WTC11 (cell line): Measurements from ENCODE around the gene AKR7A2. TPM values are rescaled to one million over a fixed set of nuclear protein-coding genes. Genes with fewer than 3 reads are reported as not detected.
A peak's percentile ranks its signal among the peaks of the same experiment; 100 is the strongest.
"Not testable (repeated sequence)": the region's sequence is repeated elsewhere in the genome, so short reads cannot be mapped to it uniquely, and the experiment has no call there.

Experiments
- ATAC-seq: fragments of 200-7000 bp; cut with Tn5 transposase; 2 replicates; pipeline ENCODE4 v1.10.0; 2021; ENCODE audit warnings: mild to moderate bottlenecking, moderate library complexity
- CTCF ChIA-PET: fragments of 300-600 bp; sonication (Branson Sonifier 250); formaldehyde crosslinking; loops from one replicate; lab custom pipeline; 2021; ENCODE audit warnings: antibody characterized with exemption; lab: Charles Lee
- POLR2A ChIA-PET: fragments of 350-600 bp; sonication (Branson Sonifier 250); formaldehyde crosslinking; loops from one replicate; lab custom pipeline; 2021; ENCODE audit warnings: antibody characterized with exemption; lab: Charles Lee
- DNase-seq: peaks from one replicate; pipeline ENCODE4 v3.0.0; 2021; ENCODE audit warnings: low spot score
- H3K27ac Mint-ChIP-seq: 2 replicates; pipeline ENCODE4 v1.8.0; 2021; ENCODE audit warnings: mixed read lengths
- H3K27me3 Mint-ChIP-seq: 2 replicates; pipeline ENCODE4 v1.8.0; 2021; ENCODE audit warnings: low read depth, mild to moderate bottlenecking, moderate library complexity, mixed read lengths
- H3K36me3 Mint-ChIP-seq: 2 replicates; pipeline ENCODE4 v1.8.0; 2021; ENCODE audit warnings: mixed read lengths
- H3K4me1 Mint-ChIP-seq: 2 replicates; pipeline ENCODE4 v1.8.0; 2022; ENCODE audit warnings: mixed read lengths
- H3K4me3 Mint-ChIP-seq: 2 replicates; pipeline ENCODE4 v1.8.0; 2021; ENCODE audit warnings: mild to moderate bottlenecking, moderate library complexity, mixed read lengths
- H3K9me3 Mint-ChIP-seq: 2 replicates; pipeline ENCODE4 v1.8.0; 2021; ENCODE audit warnings: mixed read lengths
- FOXJ3 ChIP-seq: sonication (generic); formaldehyde crosslinking; IDR thresholded peaks from 2 replicates; pipeline ENCODE4 v1.9.0; 2021; ENCODE audit warnings: missing genetic modification reagents, mild to moderate bottlenecking, borderline replicate concordance
- FOXK1 ChIP-seq: sonication (generic); formaldehyde crosslinking; IDR thresholded peaks from 2 replicates; pipeline ENCODE4 v1.8.0; 2022; ENCODE audit warnings: mild to moderate bottlenecking, moderate library complexity, missing genetic modification reagents
- HMGXB4 ChIP-seq: sonication (generic); formaldehyde crosslinking; IDR thresholded peaks from 2 replicates; pipeline ENCODE4 v1.8.1; 2023; ENCODE audit warnings: mild to moderate bottlenecking, moderate library complexity, missing genetic modification reagents
- NR3C1 ChIP-seq: sonication (generic); formaldehyde crosslinking; conservative IDR thresholded peaks from 2 replicates; pipeline ENCODE4 v1.8.1; 2023; ENCODE audit warnings: low read depth, mild to moderate bottlenecking, missing genetic modification reagents
- TCF7 ChIP-seq: sonication (generic); formaldehyde crosslinking; IDR thresholded peaks from 2 replicates; pipeline ENCODE4 v1.8.0; 2022; ENCODE audit warnings: mild to moderate bottlenecking, low read depth, missing genetic modification reagents, moderate library complexity
- TP53 ChIP-seq: sonication (generic); formaldehyde crosslinking; IDR thresholded peaks from 2 replicates; pipeline ENCODE4 v1.8.1; 2023; ENCODE audit warnings: mild to moderate bottlenecking, missing genetic modification reagents
- USF1 ChIP-seq: sonication (generic); formaldehyde crosslinking; IDR thresholded peaks from 2 replicates; pipeline ENCODE4 v1.8.0; 2022; ENCODE audit warnings: mild to moderate bottlenecking, missing genetic modification reagents
- ZNF317 ChIP-seq: sonication (generic); formaldehyde crosslinking; IDR thresholded peaks from 2 replicates; pipeline ENCODE4 v1.8.1; 2023; ENCODE audit warnings: low read depth, mild to moderate bottlenecking, moderate library complexity, missing genetic modification reagents, borderline replicate concordance
- ZSCAN18 ChIP-seq: fragments of 250-450 bp; sonication (Bioruptor Pico); IDR thresholded peaks from 2 replicates; pipeline ENCODE4 v2.1.2; 2022; ENCODE audit warnings: mild to moderate bottlenecking, moderate library complexity
- total RNA-seq: library from RNA; stranded (reverse); gene quantifications from 3 replicates; pipeline ENCODE4 v1.2.3, GENCODE V29; 2021
- TF ChIP-seq, protein P1 (sequence below): sonication (generic); formaldehyde crosslinking; IDR thresholded peaks from 2 replicates; pipeline ENCODE4 v1.8.1; 2022; ENCODE audit warnings: mild to moderate bottlenecking, missing genetic modification reagents, moderate library complexity, borderline replicate concordance
- TF ChIP-seq, protein P2 (sequence below): sonication (generic); formaldehyde crosslinking; IDR thresholded peaks from 2 replicates; pipeline ENCODE4 v1.8.0; 2022; ENCODE audit warnings: mild to moderate bottlenecking, missing genetic modification reagents

The AKR7A2 gene
- total RNA-seq, 1 experiment from 2014 or later, result 43.4 TPM

DNA sequence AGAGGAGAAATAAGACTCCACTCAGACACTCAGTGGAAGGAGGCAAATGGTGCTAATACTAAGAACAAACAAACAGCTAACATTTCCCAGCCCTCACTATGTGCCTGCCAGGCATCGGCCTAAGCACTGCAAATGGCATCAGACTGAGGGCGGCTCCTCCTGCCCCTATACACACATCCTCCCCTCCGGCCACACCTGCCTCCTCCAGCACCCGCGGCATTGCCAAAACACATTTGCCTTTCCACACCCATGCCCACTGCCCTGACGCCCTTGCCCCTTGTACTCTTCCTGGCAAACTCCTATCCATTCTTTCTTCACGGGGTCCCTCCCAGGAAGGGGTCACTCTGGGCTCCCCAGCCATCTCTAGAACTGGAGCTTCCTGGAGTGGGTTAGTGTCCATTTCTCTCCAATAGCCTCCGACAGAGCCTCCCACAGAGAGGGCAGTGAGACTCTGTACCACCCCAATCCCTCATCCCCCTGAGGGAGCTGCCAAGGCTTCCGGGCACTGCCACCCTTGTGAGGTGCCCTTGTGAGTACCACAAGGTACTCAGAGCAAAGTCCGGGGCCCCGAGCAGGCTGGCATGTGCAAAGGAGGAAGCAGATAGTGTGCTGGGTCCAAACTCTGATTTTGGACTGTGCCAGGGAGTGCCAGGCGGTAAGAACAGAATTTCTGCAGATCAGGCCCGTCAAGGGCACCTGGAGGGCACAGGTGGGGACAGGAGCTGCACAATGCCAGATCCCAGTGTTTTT is 24.3 kb downstream of the AKR7A2 start:
- no peak overlapping the region for H3K27ac Mint-ChIP-seq

GRCh38 chr1:19285807-19286206 is 26.1 kb downstream of the AKR7A2 start:
- peaks cover 36% of the 10 kb centered on the region for H3K27me3 Mint-ChIP-seq
- POLR2A ChIA-PET, result interaction anchor here (0.6 kb wide), 1 partner anchor 33 kb away, joined by 3 read pairs; no protein-coding TSS in a partner anchor
- H3K36me3 Mint-ChIP-seq, H3K4me3 Mint-ChIP-seq, H3K27ac Mint-ChIP-seq, H3K9me3 Mint-ChIP-seq, H3K4me1 Mint-ChIP-seq, CTCF ChIA-PET, DNase-seq, ATAC-seq: not testable (repeated sequence)

More for the DNA sequence above, 24.3 kb downstream of the AKR7A2 start:
- H3K9me3 Mint-ChIP-seq, result peaks cover 9% of the 10 kb centered on the region; the same call in 1 of the 2 replicates
- DNase-seq (no peak), ATAC-seq (no peak)
- H3K4me1 Mint-ChIP-seq, result peaks cover 6% of the 10 kb centered on the region
- POLR2A ChIA-PET, result no interaction called here
- CTCF ChIA-PET, result interaction anchor here (0.6 to 2.0 kb wide), 6 partner anchors 18 to 427 kb away, joined by 3 to 11 read pairs (median 4); partner anchors contain the start of gene CAPZB
- H3K36me3 Mint-ChIP-seq, result peaks cover 3% of the 10 kb centered on the region; the same call in 1 of the 2 replicates
- TF ChIP-seq FOXK1 (CRISPR knock-in tag) (no peak), NR3C1 (CRISPR knock-in tag) (no peak), TP53 (CRISPR knock-in tag) (no peak), TCF7 (CRISPR knock-in tag) (no peak), USF1 (CRISPR knock-in tag) (no peak), HMGXB4 (no peak), ZSCAN18 (CRISPR knock-in tag) (no peak), ZNF317 (CRISPR knock-in tag) (no peak), FOXJ3 (CRISPR knock-in tag) (no peak)
- TF ChIP-seq, protein P1, sequence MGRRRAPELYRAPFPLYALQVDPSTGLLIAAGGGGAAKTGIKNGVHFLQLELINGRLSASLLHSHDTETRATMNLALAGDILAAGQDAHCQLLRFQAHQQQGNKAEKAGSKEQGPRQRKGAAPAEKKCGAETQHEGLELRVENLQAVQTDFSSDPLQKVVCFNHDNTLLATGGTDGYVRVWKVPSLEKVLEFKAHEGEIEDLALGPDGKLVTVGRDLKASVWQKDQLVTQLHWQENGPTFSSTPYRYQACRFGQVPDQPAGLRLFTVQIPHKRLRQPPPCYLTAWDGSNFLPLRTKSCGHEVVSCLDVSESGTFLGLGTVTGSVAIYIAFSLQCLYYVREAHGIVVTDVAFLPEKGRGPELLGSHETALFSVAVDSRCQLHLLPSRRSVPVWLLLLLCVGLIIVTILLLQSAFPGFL (CRISPR knock-in tag), result no peak
- TF ChIP-seq, protein P2, sequence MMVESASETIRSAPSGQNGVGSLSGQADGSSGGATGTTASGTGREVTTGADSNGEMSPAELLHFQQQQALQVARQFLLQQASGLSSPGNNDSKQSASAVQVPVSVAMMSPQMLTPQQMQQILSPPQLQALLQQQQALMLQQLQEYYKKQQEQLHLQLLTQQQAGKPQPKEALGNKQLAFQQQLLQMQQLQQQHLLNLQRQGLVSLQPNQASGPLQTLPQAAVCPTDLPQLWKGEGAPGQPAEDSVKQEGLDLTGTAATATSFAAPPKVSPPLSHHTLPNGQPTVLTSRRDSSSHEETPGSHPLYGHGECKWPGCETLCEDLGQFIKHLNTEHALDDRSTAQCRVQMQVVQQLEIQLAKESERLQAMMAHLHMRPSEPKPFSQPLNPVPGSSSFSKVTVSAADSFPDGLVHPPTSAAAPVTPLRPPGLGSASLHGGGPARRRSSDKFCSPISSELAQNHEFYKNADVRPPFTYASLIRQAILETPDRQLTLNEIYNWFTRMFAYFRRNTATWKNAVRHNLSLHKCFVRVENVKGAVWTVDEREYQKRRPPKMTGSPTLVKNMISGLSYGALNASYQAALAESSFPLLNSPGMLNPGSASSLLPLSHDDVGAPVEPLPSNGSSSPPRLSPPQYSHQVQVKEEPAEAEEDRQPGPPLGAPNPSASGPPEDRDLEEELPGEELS (CRISPR knock-in tag), result no peak
- peaks cover 38% of the 10 kb centered on the region for H3K27me3 Mint-ChIP-seq
- peak overlapping the region; percentile 60 for H3K4me3 Mint-ChIP-seq

GRCh38 chr1:19285366-19285765 is 26.6 kb downstream of the AKR7A2 start:
- H3K9me3 Mint-ChIP-seq, H3K4me1 Mint-ChIP-seq, ATAC-seq, DNase-seq, H3K36me3 Mint-ChIP-seq, POLR2A ChIA-PET, H3K4me3 Mint-ChIP-seq, H3K27ac Mint-ChIP-seq, CTCF ChIA-PET: not testable (repeated sequence)
- H3K27me3 Mint-ChIP-seq, result peaks cover 35% of the 10 kb centered on the region
